Spleen (tissue), 11 donors: ENCODE results near the gene ADARB2. TPM values are rescaled to one million over a fixed set of nuclear protein-coding genes. Genes with fewer than 3 reads are reported as not detected.

Source experiments
- DNase-seq: peaks from one replicate; pipeline ENCODE4 v3.0.0-alpha.2; 2020
- H3K27ac ChIP-seq, 8 donors: fragments of 200-600 bp; sonication (generic) in 7 of 8; 1 replicate in 4 of 8; 2 replicates in 4 of 8; pipeline versions ENCODE4 v1.5.0 to v1.8.0; 2016 to 2021; ENCODE audit warnings: inconsistent platforms in 4 of 8, mild to moderate bottlenecking in 4 of 8, moderate library complexity in 1 of 8
- H3K27me3 ChIP-seq, 7 donors: fragments of 200-600 bp; sonication (generic) in 6 of 7; replicated peaks in 1 of 7; 1 replicate in 4 of 7; 2 replicates in 3 of 7; pipeline versions ENCODE4 v1.5.0 to v1.8.0; 2016 to 2021; ENCODE audit warnings: inconsistent platforms in 3 of 7, mild to moderate bottlenecking in 1 of 7
- H3K36me3 ChIP-seq, 6 donors: fragments of 200-600 bp; sonication (generic) in 5 of 6; 1 replicate in 4 of 6; 2 replicates in 2 of 6; pipeline versions ENCODE4 v1.5.0 to v1.8.0; 2016 to 2021; ENCODE audit warnings: inconsistent platforms in 2 of 6
- H3K4me1 ChIP-seq, 6 donors: fragments of 200-600 bp; sonication (generic) in 5 of 6; 1 replicate in 3 of 6; 2 replicates in 3 of 6; pipeline versions ENCODE4 v1.5.0 to v1.8.0; 2016 to 2021; ENCODE audit warnings: inconsistent platforms in 3 of 6
- H3K4me3 ChIP-seq, 8 donors: fragments of 200-600 bp; sonication (generic) in 7 of 8; 1 replicate in 4 of 8; 2 replicates in 4 of 8; pipeline versions ENCODE4 v1.5.0 to v1.8.0; 2016 to 2021; ENCODE audit warnings: inconsistent platforms in 4 of 8, mild to moderate bottlenecking in 4 of 8, moderate library complexity in 2 of 8
- H3K9me3 ChIP-seq, 8 donors: fragments of 200-600 bp; sonication (generic) in 7 of 8; 1 replicate in 4 of 8; 2 replicates in 4 of 8; pipeline versions ENCODE4 v1.5.0 to v1.8.0; 2016 to 2021; ENCODE audit warnings: inconsistent platforms in 4 of 8
- CTCF ChIP-seq, 11 experiments: fragments of 200-600 bp in 7 of 11; fragments of 450-650 bp in 4 of 11; sonication (generic) in 4 of 11; IDR thresholded peaks in 8 of 11; conservative IDR thresholded peaks in 3 of 11; 1 replicate in 7 of 11; 2 replicates in 4 of 11; pipeline versions ENCODE4 v1.4.0 to v1.8.0; 2016 to 2021; ENCODE audit warnings: antibody characterized with exemption in 11 of 11, inconsistent platforms in 4 of 11, mild to moderate bottlenecking in 1 of 11
- POLR2A ChIP-seq, 3 donors: fragments of 450-650 bp; IDR thresholded peaks; one replicate each; pipeline ENCODE4 v1.5.1; 2017; ENCODE audit warnings: antibody characterized with exemption in 3 of 3, mild to moderate bottlenecking in 1 of 3
- POLR2AphosphoS5 ChIP-seq, 3 donors: sonication (generic); formaldehyde crosslinking; IDR thresholded peaks; one replicate each; pipeline ENCODE4 v1.5.1; 2017; ENCODE audit warnings: antibody characterized with exemption in 3 of 3
- WGBS, 5 donors: extraction: QIAGEN DNeasy Blood & Tissue Kit in 3 of 5; methylation state at CpG; one replicate each; pipeline versions ENCODE4 v1.1.5 to v1.1.7; 2013 to 2018; 5-methylcytosine and 5-hydroxymethylcytosine counted together
- intact Hi-C: fragments of 100-400 bp; cut with DNase I; formaldehyde crosslinking; loops from one replicate; pipeline ENCODE4 v1.15.0; 2023; ENCODE audit warnings: low total_unique reads
- polyA plus RNA-seq, 3 donors: library from polyadenylated mRNA; stranded (reverse); fragments of 200-250 nt; gene quantifications; one replicate each; pipeline ENCODE4 v1.2.1, GENCODE V29; 2013
- total RNA-seq, 7 donors: library from RNA; depleted of rRNA in 3 of 7; stranded (reverse); fragments of >200 nt in 3 of 7; fragmentation: NEBNext Ultra II Directional in 4 of 7; extraction: Animal tissue kit (Norgen Biotek cat#: 25700) in 4 of 7; gene quantifications; one replicate each; pipeline versions ENCODE4 v1.1.0 to v1.2.1, GENCODE V29; 2016 to 2021
- donor health status: healthy with polysubstance abuse.
- donor health status: DM: no; HTN: no; CAD: no; lungs with moderate emphysema.
- donor health status: DM: no; HTN: no; CAD: no.
- donor health status: Bipolar disorder and iron deficiency.
- donor health status: healthy.
- donor health status: DM: no; HTN: no; CAD: no.
- donor health status: DM: yes; HTN: yes; CAD: no.

ADARB2 gene
- total and polyA plus RNA-seq, 10 donors: 0.05 to 8.1 (median 0.96) TPM

- Histone ChIP-seq H3K4me3 (no peak overlapping the region), H3K4me1 (no peaks in the 10 kb centered on the region), H3K9me3 (no peaks in the 10 kb centered on the region), H3K27ac (no peak overlapping the region), H3K27me3 (peaks cover 0 to 25% (median 0%) of the 10 kb centered on the region in 7 donors), H3K36me3 (no peaks in the 10 kb centered on the region)
- TF ChIP-seq POLR2AphosphoS5 (IDR thresholded peaks at IDR 0.05): no peak
- no peak for TF ChIP-seq POLR2A (IDR thresholded peaks at IDR 0.05)
- no peak for TF ChIP-seq CTCF (IDR thresholded peaks at IDR 0.05 in 8 of 11, conservative IDR thresholded peaks at IDR 0.05 in 3 of 11)
- intact Hi-C loops: no loop called here
- 75 to 90% (median 85%) methylated on average over 10 to 11 of the region's 11 CpGs for WGBS, 5 donors
- DNase-seq: peak; percentile 30
Measured at GRCh38 chr10:1187855-1188557, 549.3 kb downstream of the ADARB2 start.

- intact Hi-C loops: no loop called here
- peak; percentile 68 for DNase-seq
- TF ChIP-seq POLR2AphosphoS5 (IDR thresholded peaks at IDR 0.05): no peak
- no peak for TF ChIP-seq CTCF (IDR thresholded peaks at IDR 0.05 in 8 of 11, conservative IDR thresholded peaks at IDR 0.05 in 3 of 11)
- no peak for TF ChIP-seq POLR2A (IDR thresholded peaks at IDR 0.05)
- WGBS, 5 donors: 88 to 94% (median 92%) methylated on average over 12 to 29 of the region's 29 CpGs
- no peaks in the 10 kb centered on the region for H3K9me3 ChIP-seq
- no peak overlapping the region for H3K4me3 ChIP-seq
- H3K36me3 ChIP-seq: no peaks in the 10 kb centered on the region
- peaks cover 0 to 25% (median 0%) of the 10 kb centered on the region in 7 donors for H3K27me3 ChIP-seq
- no peak overlapping the region for H3K27ac ChIP-seq
- H3K4me1 ChIP-seq: no peaks in the 10 kb centered on the region
Measured at GRCh38 chr10:1187151-1187854, 550.0 kb downstream of the ADARB2 start.

DNA sequence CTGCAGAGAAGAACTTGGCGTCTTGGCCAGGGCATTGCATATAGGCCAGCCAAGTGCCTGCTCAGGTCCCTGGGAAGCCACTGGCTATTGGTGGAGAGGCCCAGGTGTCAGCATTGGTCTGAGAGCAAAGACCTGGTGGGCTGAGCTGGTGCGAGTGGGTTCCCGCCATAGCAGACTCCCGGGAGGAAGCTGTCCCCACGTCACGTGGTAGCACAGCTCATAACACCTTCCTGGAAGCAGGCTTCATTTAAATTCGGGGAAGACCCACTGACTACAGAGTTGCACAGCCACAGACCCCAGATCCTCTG, 550.7 kb downstream of the ADARB2 start:
- 72 to 80% (median 74%) methylated on average over 5 to 7 of the region's 7 CpGs for WGBS, 5 donors
- intact Hi-C loops: no loop called here
- Histone ChIP-seq H3K4me3 (no peak overlapping the region), H3K4me1 (no peaks in the 10 kb centered on the region), H3K27ac (no peak overlapping the region), H3K36me3 (no peaks in the 10 kb centered on the region), H3K27me3 (peaks cover 0 to 25% (median 0%) of the 10 kb centered on the region in 7 donors), H3K9me3 (no peaks in the 10 kb centered on the region)
- DNase-seq: no peak
- TF ChIP-seq CTCF (IDR thresholded peaks at IDR 0.05 in 8 of 11, conservative IDR thresholded peaks at IDR 0.05 in 3 of 11): no peak
- no peak for TF ChIP-seq POLR2AphosphoS5 (IDR thresholded peaks at IDR 0.05)
- TF ChIP-seq POLR2A (IDR thresholded peaks at IDR 0.05): no peak

GRCh38 chr10:1185911-1186682, 551.2 kb downstream of the ADARB2 start:
- peak; percentile 60 for DNase-seq
- TF ChIP-seq POLR2A (IDR thresholded peaks at IDR 0.05) (no peak), POLR2AphosphoS5 (IDR thresholded peaks at IDR 0.05) (no peak), CTCF (IDR thresholded peaks at IDR 0.05 in 8 of 11, conservative IDR thresholded peaks at IDR 0.05 in 3 of 11) (no peak)
- Histone ChIP-seq H3K4me1 (no peaks in the 10 kb centered on the region), H3K27me3 (peaks cover 0 to 25% (median 0%) of the 10 kb centered on the region in 7 donors), H3K4me3 (no peak overlapping the region), H3K9me3 (no peaks in the 10 kb centered on the region), H3K36me3 (no peaks in the 10 kb centered on the region), H3K27ac (no peak overlapping the region)
- intact Hi-C loops: no loop called here
- 86 to 92% (median 88%) methylated on average over 20 to 24 of the region's 24 CpGs for WGBS, 5 donors
